GM19035 (cell line): ENCODE data around the gene PIK3AP1.
A peak's percentile ranks its signal among the peaks of the same experiment; 100 is the strongest.
"Not testable (repeated sequence)": the region's sequence is repeated elsewhere in the genome, so short reads cannot be mapped to it uniquely, and the experiment has no call there.

Experiments
- ATAC-seq: cut with Tn5 transposase; IDR thresholded peaks from one replicate; pipeline ENCODE4 v1.9.1; 2021; ENCODE audit not compliant: unreplicated experiment

The PIK3AP1 gene

DNA sequence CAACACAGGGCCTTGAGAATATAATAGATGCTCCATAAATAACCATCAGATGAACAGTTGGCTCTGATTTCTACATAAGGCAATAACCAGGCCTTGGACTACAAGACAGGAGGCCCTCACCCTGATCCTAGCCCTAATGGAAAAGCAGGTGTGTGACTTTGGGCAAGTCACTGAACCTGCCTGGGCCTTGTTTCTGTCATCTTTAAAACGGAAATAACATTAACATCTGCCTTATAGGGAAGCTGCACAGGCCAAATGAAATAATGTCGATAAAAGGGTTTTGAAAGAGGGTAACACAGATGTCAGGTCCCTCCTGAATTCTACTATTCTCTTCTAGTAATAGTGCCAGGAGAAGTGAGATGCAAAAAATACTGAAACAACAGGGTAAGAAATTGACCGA lies 20.7 kb downstream of the PIK3AP1 start:
- no peak for ATAC-seq

DNA sequence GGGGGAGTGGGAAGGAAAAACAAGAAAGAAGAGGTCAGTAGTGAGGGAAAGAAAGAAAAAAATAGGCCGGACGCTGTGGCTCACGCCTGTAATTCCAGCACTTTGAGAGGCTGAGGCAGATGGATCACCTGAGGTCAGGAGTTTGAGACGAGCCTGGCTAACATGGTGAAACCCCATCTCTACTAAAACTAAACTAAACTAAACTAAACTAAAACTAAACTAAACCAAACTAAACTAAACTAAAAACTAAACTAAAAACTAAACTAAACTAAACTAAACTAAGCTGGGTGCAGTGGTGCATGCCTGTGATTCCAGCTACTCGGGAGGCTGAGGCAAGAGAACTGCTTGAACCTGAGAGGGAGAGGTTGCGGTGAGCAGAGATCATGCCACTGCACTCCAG lies 22.0 kb downstream of the PIK3AP1 start:
- not testable (repeated sequence) for ATAC-seq

DNA sequence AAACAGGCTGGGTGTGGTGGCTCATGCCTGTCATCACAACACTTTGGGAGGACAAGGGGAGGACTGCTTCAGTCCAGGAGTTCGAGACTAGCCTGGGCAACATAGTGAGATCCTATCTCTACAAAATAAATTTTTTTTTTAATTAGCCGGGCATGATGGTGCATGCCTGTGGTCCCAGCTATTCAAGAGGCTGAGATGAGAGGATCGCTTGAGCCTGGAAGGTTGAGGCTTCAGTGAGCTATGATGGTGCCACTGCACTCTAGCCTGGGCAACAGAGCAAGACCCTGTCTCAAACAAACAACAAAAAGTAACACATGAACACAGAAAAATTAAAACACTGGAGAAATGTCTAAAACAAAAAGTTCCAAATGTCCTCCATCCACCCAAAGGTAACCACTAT lies 22.9 kb downstream of the PIK3AP1 start:
- ATAC-seq: no peak

DNA sequence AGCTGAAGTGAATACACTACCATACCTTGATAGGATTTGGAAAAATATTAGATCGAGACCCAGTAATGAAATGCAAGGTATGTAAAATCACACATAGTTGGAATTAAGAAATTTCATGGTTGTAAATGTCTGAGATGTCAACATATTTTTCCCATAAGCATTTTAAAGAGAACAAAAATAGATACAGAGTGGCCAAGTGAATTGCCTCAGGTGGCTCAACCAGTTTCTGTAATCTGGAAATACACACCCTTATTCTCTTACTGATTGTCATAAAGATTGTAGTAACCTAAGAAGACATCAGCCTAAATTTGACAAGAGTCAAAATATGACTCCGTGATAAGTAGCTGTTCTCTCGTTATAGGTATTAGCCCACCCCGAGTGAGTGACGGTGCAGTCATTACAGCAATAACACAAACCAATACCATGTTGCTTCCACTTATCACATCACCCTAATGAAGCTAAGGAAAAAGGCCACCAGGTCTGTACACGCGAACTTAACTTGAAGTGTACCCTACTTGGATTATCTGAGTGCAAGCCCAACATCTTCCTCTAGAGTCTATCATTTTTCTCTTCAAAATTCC lies 23.4 kb downstream of the PIK3AP1 start:
- ATAC-seq: no peak

DNA sequence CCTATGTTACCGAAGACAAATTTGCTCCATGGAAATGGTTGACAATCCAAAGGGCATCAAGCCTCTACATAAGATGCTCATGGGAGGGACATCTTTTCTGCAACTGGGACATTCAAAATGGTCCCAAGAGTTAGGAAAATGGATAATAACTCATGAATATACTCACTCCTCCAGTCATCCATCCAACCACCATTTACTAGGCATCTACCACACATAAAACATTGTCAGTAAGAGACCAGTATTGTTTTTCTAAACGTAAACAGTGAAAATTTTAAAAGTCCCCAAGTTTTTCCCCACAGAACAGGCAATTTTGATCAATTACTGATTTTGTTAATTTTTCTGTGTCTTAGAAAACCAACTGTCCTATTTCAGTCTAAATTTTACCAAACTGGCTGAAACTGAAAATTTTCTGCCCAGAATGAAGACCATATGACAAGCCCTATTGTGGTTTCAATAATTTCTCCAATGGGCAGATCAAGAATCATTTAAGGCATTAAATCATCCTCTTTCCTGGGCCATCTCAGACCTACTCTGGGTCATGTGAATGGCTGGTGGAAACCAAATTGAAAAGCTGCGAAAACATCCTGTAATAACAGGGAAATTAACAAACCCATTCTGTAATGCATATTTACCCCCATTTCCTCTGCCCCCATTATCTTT lies 24.2 kb downstream of the PIK3AP1 start:
- ATAC-seq: no peak

DNA sequence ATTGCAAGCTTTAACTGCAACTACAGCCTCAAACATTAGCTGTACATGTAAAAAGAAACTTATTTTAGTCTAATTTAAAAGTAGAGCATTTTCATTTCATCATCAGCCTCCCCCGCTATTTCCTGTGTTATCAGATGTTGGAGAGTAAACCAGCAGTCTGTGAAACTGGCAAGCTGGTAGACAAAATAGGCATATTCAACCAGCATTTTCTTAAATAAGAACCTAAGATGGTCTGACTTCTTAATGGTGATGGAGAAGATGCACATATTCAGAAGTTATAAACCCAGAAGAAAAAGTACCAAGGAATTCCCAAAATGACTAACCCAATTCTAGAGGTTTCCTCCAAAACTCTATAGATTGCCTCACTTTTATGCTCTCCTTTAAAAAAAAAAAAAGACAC lies 24.9 kb downstream of the PIK3AP1 start:
- ATAC-seq: no peak

DNA sequence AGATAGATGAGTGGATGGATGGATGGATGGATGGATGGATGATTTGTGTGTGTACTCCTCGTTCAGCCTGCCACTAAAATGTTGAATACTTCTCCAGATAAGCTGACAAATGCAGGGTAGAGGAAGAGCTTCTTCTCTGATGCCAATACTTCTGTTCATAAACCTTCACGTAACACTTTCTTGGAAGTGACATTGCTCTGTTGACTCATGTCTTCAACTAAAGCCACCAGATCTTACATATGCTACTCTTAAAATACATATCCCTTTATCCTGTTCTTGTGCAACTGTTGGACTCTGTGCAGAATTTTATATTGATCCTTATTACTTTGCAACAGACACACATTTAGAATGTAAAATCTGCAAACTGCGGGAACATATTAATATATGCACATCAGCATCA lies 26.9 kb downstream of the PIK3AP1 start:
- ATAC-seq: no peak

DNA sequence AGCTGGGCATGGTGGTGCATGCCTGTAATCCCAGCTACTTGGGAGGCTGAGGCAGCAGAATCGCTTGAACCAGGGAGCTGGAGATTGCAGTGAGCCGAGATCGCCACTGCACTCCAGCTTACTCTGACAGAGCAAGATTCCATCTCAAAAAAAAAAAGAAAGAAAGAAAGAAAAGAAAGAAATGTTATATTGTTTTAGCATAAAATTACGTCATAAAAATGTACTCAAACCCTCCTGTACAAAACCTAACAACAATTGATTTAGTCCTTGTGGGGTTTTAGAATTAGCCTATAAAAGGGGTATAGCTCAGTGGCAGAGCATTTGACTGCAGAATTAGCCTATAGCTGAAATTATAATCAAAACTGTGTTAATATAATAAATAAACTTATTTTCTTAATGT lies 27.9 kb downstream of the PIK3AP1 start:
- ATAC-seq: no peak

DNA sequence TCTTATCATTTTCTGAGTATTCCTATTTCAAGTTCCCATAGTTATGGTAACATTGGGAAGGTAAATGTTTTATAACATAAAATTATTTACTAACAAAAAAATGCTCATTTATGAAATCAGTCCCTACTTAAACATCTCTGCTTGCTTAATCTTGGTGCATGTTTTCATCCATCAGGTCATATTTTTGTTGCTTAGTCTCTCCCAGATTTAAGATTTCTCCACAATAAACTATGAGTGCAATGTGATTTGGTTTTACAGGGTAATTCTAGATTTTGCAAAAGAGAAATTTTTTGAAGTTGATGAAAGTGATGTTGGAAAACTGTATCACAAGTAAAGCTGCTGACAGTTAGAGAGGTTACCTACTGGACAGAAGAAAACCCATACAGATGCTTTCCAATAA lies 28.6 kb downstream of the PIK3AP1 start:
- no peak for ATAC-seq

DNA sequence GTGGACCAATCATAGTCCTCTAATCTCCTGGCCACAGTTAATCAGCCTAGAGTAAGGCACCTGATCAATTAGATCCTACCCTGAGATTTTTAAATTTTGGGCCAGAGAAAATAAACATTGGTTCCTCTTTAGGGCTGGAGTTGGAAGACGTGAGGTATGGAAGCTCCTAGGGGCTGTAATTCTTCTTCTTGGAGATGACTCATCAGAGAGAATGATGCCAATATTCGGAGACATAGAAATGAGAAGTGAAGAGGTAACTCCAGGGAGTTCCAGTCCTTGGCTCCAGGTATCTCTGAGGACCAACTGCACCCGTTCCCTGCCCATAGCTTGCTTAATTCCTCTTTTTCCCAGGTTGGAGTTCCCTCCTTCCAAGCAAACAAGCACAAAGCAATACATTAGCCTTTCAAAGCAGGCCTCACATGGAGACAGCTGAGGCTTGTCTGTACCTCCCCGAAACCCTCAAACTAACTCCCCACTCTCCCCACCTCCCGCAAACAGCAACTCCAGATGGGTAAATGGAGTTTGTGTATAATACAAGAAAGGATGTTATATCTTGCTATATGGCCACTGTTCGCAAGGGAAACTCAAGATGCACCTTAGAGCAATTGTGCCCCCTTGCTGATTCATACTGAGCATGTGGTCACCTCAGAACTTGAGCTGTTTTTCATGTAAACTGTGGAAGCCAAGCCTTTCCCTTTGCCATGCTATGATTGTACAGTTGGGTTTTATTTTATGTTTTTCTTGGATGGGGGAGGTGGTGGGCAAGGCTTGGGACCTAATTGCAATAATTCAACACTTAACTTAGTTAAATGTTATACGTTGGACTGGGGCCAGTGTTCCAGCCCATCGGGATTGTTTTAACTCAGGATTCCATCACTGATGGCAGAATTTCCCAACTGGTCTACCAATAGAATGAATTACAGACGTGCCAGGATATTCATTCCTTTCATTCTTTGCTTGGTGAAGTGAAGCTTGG lies 29.3 kb downstream of the PIK3AP1 start:
- ATAC-seq: peak; percentile 41

DNA sequence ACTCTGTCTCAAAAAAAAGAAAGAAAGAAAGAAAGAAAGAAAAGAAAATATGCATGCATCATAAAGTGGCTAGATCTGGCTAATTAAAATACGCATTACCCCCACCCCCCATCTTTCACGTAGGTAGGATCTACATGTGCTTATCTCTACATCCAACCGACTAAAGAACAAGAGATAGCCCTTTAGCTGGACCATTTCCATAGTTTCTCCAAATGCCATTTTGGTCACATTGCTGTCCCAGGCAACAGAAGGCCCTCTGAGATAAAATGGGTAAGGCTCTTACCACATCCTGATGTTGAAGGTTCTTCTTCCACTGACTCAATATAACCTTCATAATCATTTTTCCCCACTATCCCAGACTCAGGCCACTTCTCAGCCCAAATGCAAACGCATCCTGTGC lies 31.5 kb downstream of the PIK3AP1 start:
- no peak for ATAC-seq

DNA sequence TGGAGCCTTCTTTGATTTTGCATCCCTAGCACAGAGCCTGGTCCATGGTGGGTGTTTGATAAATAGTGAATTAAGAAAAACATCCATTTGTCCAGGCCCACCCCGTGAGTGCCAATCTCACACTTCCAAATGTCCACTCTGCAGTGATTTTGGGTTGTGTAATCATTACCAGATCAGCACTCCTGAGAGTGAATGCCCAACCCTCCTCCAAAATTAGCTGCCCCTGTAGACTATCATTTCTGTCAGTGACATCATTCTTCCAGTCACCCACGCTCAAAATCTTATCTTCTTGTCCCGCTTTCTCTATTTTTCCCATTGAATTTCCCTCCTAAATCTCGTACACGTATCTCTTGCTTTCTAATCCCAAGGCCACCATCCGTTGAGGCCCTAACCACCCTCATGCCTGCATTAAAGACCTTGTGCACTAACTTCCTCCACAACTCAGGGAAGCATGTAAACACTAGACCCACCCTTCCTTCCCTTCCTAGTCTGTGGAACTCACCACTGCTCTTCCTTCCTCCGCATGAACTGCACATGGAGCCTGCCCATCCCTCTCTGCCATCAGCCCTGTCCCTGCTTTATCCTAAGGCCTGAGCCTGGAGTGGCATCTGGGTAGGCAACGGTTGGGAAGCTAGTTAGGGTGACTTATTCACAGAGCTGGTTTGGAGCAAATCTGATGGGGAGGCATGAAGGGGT lies 32.8 kb downstream of the PIK3AP1 start:
- ATAC-seq: no peak

DNA sequence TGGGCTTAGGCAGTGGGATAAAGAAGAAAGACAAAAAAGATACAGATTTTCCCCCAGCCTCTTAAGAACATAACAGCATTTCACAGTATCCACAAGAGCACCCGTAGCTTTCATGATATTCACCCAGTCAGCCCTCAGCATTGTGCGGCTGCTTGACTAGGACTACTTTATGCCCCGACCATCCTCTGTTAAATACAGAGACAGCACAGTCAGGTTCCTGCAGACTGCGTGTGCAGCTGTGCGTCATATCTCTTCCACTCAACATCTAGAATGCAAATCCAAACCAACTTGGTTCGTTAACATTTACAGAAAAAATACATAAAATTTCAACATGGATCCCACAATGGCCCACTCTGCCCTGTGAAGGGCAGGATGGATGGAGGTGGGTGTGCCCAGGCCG lies 33.8 kb downstream of the PIK3AP1 start:
- ATAC-seq: no peak

DNA sequence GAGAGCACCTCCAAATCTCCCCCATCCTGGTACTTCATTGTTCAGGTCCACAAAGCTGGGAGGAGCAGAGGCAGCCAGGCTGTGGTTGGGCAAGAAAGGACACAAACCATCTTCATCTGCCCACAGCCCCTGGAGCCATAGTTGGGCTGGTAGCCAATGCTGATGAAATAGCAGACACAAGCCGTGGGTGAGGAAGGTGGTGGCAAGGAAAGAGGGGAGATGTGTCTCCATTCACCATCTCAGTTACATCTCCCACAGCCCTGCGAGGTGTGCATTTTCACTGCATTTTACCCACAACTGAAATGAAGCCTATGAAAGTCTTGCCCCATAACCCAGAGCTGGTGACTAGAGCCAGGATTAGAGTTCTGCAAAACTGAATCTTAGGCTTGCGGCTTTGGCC lies 35.0 kb downstream of the PIK3AP1 start:
- no peak for ATAC-seq

DNA sequence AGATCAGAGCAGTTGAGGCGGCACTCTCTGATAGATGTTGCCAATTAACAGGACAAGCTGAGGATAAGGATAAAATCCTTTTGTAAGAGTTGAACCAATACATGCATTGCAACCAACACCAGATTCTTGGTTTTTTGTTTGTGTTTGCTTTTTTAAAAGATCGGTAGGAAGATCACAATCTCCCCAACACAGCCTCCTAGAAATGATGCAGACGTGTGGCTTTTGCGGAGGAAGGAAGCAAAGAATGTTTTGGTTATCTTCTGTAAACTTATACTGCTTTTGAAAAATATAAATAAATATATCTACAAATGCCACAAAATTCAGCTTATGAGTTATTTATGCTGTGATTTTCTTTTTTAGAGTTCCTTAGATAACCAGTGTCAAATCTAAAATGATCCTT lies 35.5 kb downstream of the PIK3AP1 start:
- ATAC-seq: no peak

DNA sequence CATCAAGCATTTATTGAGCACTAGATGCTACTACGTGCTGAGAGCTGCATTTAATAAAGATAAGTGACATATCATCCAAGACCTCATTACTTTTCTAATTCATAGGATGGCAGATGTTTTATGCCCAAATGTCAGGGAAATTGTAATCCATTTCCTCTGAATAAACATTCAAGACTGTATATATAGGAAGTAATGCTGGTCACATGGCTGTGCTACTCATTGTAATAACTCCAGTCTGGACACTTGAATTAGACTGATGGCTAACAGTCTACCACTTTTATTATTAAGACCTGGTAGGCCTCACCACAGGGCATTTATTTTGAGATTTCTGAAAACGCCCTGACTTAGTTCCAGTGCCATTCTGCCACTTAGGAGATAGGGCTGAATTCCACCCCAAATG lies 36.6 kb downstream of the PIK3AP1 start:
- ATAC-seq: no peak

DNA sequence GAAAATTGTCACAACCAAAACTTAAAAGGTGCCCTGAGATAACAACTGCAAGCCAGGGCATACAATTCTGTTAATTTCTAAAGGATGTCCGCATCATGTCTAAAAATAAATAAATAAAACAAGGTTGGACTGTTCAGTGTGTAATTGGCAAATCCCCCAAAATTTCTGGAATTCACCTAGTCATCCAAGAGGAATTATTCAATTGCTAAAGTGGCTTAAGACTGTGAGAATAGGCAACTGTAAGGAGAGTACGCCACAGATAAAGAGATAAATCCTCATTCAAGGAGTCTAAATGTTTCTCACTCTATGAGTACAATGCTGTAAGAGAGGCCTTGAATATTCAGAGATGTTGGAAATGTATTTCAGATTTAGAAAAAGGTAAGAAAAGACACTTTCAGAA lies 37.2 kb downstream of the PIK3AP1 start:
- ATAC-seq: no peak

DNA sequence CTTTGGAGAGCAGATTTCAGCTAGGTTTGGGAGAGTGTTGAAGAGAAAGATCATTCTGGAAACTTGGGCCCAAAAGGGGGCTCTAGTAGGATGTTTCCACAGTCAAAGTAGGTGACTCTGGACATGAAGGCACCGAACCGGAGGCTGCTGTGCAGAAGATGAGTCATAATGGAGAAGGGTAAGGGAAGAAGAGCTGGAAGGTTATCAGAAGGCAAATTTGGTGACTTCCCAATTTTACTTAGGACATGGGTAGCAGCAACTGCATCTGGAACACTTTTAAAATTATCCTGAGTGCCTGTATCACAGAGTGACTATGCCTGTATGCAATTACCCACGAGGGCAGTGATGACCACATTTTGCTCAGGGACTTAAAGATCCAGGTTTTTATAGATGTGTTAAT lies 38.8 kb downstream of the PIK3AP1 start:
- no peak for ATAC-seq

DNA sequence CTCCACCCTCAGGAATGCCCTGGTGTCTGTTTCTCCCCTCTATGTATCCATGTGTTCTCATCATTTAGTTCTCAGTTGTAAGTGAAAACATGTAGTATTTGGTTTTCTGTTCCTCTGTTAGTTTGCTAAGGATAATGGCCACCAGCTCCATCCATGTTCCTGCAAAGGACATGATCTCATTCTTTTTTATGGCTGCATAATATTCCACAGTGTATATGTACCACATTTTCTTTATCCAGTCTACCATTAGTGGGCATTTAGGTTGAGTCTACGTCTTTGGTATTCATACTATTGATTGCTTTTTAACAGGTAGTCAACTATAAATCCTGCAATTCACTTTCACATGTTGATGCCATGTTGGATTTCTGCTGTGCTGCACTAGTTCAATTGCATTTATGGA lies 39.9 kb downstream of the PIK3AP1 start:
- ATAC-seq: not testable (repeated sequence)

DNA sequence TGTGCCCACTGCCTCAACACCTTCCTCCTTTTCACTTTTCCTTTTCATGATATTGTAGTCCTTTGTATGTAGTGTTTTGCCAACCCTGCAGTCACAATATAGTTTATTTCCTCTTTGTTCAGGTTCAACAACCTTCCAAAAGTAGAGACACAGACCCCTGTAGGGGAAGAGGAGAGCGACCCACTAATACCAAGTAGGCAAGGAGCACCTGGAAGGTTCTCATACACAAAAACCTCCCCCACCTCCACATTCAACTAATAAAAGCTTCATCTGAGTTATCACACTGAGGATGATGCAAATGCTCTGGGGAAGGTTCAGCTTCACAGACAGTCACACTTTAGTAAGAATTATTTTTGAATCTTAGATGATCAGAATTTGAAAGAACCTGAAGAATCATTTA lies 41.6 kb downstream of the PIK3AP1 start:
- no peak for ATAC-seq
